Activated CD8-positive, alpha-beta T cell treated with anti-CD3 and anti-CD28 coated beads for 36 hours (primary cell): Measurements from ENCODE around the gene ZNF532. TPM values are rescaled to one million over a fixed set of nuclear protein-coding genes. Genes with fewer than 3 reads are reported as not detected.

ENCODE experiments used
- ATAC-seq: fragments of 200-7000 bp; cut with Tn5 transposase; one replicate; pipeline ENCODE4 v1.10.0; 2021; ENCODE audit warnings: mild to moderate bottlenecking, moderate library complexity
- CTCF ChIA-PET: fragments of 350-600 bp; sonication (Branson Sonifier 250); formaldehyde crosslinking; loops from one replicate; lab custom pipeline; 2021; ENCODE audit warnings: antibody characterized with exemption; lab: Charles Lee
- POLR2A ChIA-PET: fragments of 350-600 bp; sonication (Branson Sonifier 250); formaldehyde crosslinking; loops from one replicate; lab custom pipeline; 2021; ENCODE audit warnings: antibody characterized with exemption; lab: Charles Lee
- DNase-seq: peaks from one replicate; pipeline ENCODE4 v3.0.0-alpha.2; 2020
- H3K27ac Mint-ChIP-seq: one replicate; pipeline ENCODE4 v1.8.0; 2021; ENCODE audit warnings: mild to moderate bottlenecking, mixed read lengths
- H3K27me3 Mint-ChIP-seq: one replicate; pipeline ENCODE4 v1.8.0; 2021; ENCODE audit warnings: mixed read lengths
- H3K36me3 Mint-ChIP-seq: one replicate; pipeline ENCODE4 v1.8.0; 2021; ENCODE audit warnings: low read depth, mixed read lengths
- H3K4me1 Mint-ChIP-seq: one replicate; pipeline ENCODE4 v1.8.0; 2021; ENCODE audit warnings: low read depth, mixed read lengths
- H3K4me3 Mint-ChIP-seq: one replicate; pipeline ENCODE4 v1.8.0; 2021; ENCODE audit warnings: mild to moderate bottlenecking, moderate library complexity, mixed read lengths
- H3K9me3 Mint-ChIP-seq: one replicate; pipeline ENCODE4 v1.8.0; 2021; ENCODE audit warnings: mixed read lengths
- CTCF ChIP-seq: fragments of 200-600 bp; IDR thresholded peaks from one replicate; pipeline ENCODE4 v1.8.0; 2022; ENCODE audit warnings: antibody characterized with exemption, mild to moderate bottlenecking
- intact Hi-C: fragments of 100-400 bp; cut with micrococcal nuclease; formaldehyde crosslinking; loops from one replicate; pipeline ENCODE4 v1.10.0; 2022
- total RNA-seq, 2 experiments: library from RNA; stranded (reverse); gene quantifications; one replicate each; pipeline ENCODE4 v1.2.3, GENCODE V29; 2021

The ZNF532 gene
- total RNA-seq, 2 experiments from 2014 or later = 1.3 to 1.8 TPM

DNA sequence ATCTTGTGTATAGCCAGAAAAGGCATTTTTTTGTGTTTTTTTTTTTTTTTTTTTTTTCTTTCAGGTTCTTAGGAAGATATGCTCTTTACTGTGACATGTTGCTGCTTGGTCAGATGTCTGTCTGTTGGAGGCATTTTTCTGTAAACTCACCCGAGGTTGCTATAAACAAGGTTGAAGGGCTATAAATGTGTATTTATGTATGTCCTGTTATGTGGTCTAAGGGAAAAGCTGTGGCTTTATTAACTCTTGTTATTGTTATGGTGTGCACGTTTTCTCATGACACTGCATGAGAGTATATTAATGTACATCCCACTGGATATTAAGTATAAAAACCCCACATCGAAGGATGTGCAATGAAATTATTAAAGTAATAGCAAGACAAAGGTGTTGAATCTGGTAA is 102.0 kb downstream of the ZNF532 start:
- intact Hi-C loops = no loop called here
- no peaks in the 10 kb centered on the region for H3K9me3 Mint-ChIP-seq
- TF ChIP-seq CTCF = no peak
- no peaks in the 10 kb centered on the region for H3K36me3 Mint-ChIP-seq
- no peak overlapping the region for H3K4me3 Mint-ChIP-seq
- H3K27me3 Mint-ChIP-seq = peaks cover 5% of the 10 kb centered on the region
- H3K4me1 Mint-ChIP-seq = peaks cover 2% of the 10 kb centered on the region
- ChIA-PET CTCF (no interaction called here), POLR2A (no interaction called here)
- DNase-seq = no peak
- ATAC-seq = no peak
- H3K27ac Mint-ChIP-seq = no peak overlapping the region

- ChIA-PET CTCF (no interaction called here), POLR2A (no interaction called here)
- Mint-ChIP-seq H3K27me3 (peaks cover 5% of the 10 kb centered on the region), H3K4me3 (no peak overlapping the region), H3K36me3 (no peaks in the 10 kb centered on the region), H3K9me3 (no peaks in the 10 kb centered on the region), H3K27ac (no peak overlapping the region), H3K4me1 (peaks cover 2% of the 10 kb centered on the region)
- intact Hi-C loops = no loop called here
- DNase-seq (no peak), ATAC-seq (no peak)
- TF ChIP-seq CTCF = no peak
Measured at GRCh38 chr18:58967751-58968254, 103.1 kb downstream of the ZNF532 start.

DNA sequence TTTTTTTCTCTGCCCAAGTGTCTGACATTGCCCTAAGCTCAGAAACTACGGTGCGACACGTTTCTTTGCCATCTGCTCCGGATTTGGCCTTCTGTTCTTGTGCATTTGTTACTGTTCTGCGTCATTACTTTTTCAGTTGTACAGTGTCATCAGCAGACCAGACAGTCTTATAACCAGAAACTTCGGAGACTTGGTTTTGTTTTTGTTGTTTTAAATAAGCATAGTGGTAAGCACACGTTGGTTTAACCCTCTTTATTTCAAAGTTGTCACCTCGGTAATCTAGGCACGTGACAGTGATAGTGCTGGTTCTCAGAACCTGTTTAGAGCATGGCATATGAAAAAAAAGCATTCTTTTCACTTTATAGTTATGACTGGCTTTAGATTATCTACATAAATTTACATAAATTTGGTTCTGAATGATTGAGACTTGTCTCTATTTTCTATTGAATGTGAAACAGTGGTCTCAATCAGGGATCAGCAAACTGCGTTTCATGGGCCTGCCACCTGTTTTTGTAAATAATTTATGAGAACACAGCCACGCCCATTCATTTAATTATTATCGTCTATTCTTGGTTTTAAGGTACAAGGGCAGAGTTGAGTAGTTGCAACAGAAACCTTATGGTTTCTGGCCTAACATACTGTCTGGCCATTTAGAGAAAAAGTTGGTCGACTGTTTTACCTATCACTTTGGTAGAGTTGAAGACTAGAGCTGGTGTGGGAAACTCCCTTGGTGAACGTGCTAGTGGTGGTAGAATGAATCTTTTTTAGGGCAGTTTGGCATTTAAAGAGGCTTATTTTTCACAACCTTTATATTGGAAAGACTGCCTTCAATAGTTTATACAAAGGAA is 106.5 kb downstream of the ZNF532 start:
- no peaks in the 10 kb centered on the region for H3K9me3 Mint-ChIP-seq
- DNase-seq = no peak
- POLR2A ChIA-PET = no interaction called here
- TF ChIP-seq CTCF = no peak
- H3K27ac Mint-ChIP-seq = no peak overlapping the region
- peaks cover 17% of the 10 kb centered on the region for H3K27me3 Mint-ChIP-seq
- CTCF ChIA-PET = no interaction called here
- intact Hi-C loops = no loop called here
- H3K4me3 Mint-ChIP-seq = no peak overlapping the region
- no peak for ATAC-seq
- no peaks in the 10 kb centered on the region for H3K4me1 Mint-ChIP-seq
- H3K36me3 Mint-ChIP-seq = no peaks in the 10 kb centered on the region

- no peak for TF ChIP-seq CTCF
- Mint-ChIP-seq H3K27ac (no peak overlapping the region), H3K4me3 (no peak overlapping the region), H3K36me3 (no peaks in the 10 kb centered on the region), H3K4me1 (no peaks in the 10 kb centered on the region), H3K9me3 (no peaks in the 10 kb centered on the region), H3K27me3 (peaks cover 19% of the 10 kb centered on the region)
- DNase-seq (no peak), ATAC-seq (no peak)
- POLR2A ChIA-PET = no interaction called here
- intact Hi-C loops = no loop called here
- CTCF ChIA-PET = interaction anchor here (1.0 to 1.3 kb wide), 2 partner anchors 95 to 211 kb away, joined by 3 to 4 read pairs; no protein-coding TSS in a partner anchor
Measured at GRCh38 chr18:58975296-58975695, 110.6 kb downstream of the ZNF532 start.

- Mint-ChIP-seq H3K27ac (no peak overlapping the region), H3K9me3 (no peaks in the 10 kb centered on the region), H3K27me3 (peaks cover 19% of the 10 kb centered on the region), H3K36me3 (no peaks in the 10 kb centered on the region), H3K4me1 (no peaks in the 10 kb centered on the region), H3K4me3 (no peak overlapping the region)
- intact Hi-C loops = no loop called here
- no peak for TF ChIP-seq CTCF
- ChIA-PET POLR2A (no interaction called here), CTCF (interaction anchor here (1.0 to 1.3 kb wide), 2 partner anchors 94 to 212 kb away, joined by 3 to 4 read pairs; no protein-coding TSS in a partner anchor)
- DNase-seq = no peak
- no peak for ATAC-seq
Measured at GRCh38 chr18:58975781-58976180, 111.1 kb downstream of the ZNF532 start.
